Measurements from ENCODE around the gene LRRC47.

Gene LRRC47

GRCh38 chr1:3733883-3734589 lies 62.3 kb downstream of the LRRC47 start:
- no peak for DNase-seq (ENCODE audit: low read depth)
- no peak for TF ChIP-seq CTCF (IDR thresholded peaks at IDR 0.05; ENCODE audit: insufficient read depth, low read depth, low read length, missing control alignments)
- no peak overlapping the region for H3K4me3 ChIP-seq (ENCODE audit: low read depth, low read length)

GRCh38 chr1:3733094-3733882 lies 63.0 kb downstream of the LRRC47 start:
- TF ChIP-seq CTCF (IDR thresholded peaks at IDR 0.05; ENCODE audit: insufficient read depth, low read depth, low read length, missing control alignments), result no peak
- no peak for DNase-seq (ENCODE audit: low read depth)
- no peak overlapping the region for H3K4me3 ChIP-seq (ENCODE audit: low read depth, low read length)

GRCh38 chr1:3732434-3733093 lies 63.7 kb downstream of the LRRC47 start:
- H3K4me3 ChIP-seq (ENCODE audit: low read depth, low read length), result no peak overlapping the region
- no peak for DNase-seq (ENCODE audit: low read depth)
- no peak for TF ChIP-seq CTCF (IDR thresholded peaks at IDR 0.05; ENCODE audit: insufficient read depth, low read depth, low read length, missing control alignments)

GRCh38 chr1:3731583-3732433 lies 64.5 kb downstream of the LRRC47 start:
- DNase-seq (ENCODE audit: low read depth), result no peak
- no peak for TF ChIP-seq CTCF (IDR thresholded peaks at IDR 0.05; ENCODE audit: insufficient read depth, low read depth, low read length, missing control alignments)
- no peak overlapping the region for H3K4me3 ChIP-seq (ENCODE audit: low read depth, low read length)

- H3K4me3 ChIP-seq (ENCODE audit: low read depth, low read length), result no peak overlapping the region
- DNase-seq (ENCODE audit: low read depth), result no peak
- no peak for TF ChIP-seq CTCF (IDR thresholded peaks at IDR 0.05; ENCODE audit: insufficient read depth, low read depth, low read length, missing control alignments)
Measured at GRCh38 chr1:3730543-3731247, 65.6 kb downstream of the LRRC47 start.
